SK-N-SH (cell line): ENCODE measurements around the gene FGD6. TPM values are rescaled to one million over a fixed set of nuclear protein-coding genes. Genes with fewer than 3 reads are reported as not detected.

Source experiments
- CTCF ChIA-PET: fragments of 300-600, 350-600 bp; formaldehyde crosslinking; extraction: SDS; loops from one replicate; lab custom pipeline; 2021; lab: Yijun Ruan, JAX
- POLR2A ChIA-PET: fragments of 350-600 bp; sonication (Branson Sonifier 250); formaldehyde crosslinking; extraction: SDS; loops from one replicate; lab custom pipeline; 2020; ENCODE audit warnings: antibody characterized with exemption, inconsistent platforms; lab: Yijun Ruan, JAX
- DNase-seq: peaks from one replicate; pipeline ENCODE4 v3.0.0; 2012
- H2AFZ ChIP-seq: fragments of 200-600 bp; sonication (generic); 2 replicates; pipeline ENCODE4 v1.8.1; 2016; ENCODE audit warnings: antibody characterized with exemption, mild to moderate bottlenecking, low read depth
- H3F3A ChIP-seq: fragments of 200-600 bp; sonication (generic); replicated peaks from 2 replicates; pipeline ENCODE3; 2016; ENCODE audit warnings: antibody characterized with exemption, mild to moderate bottlenecking; ENCODE audit not compliant: insufficient read depth
- H3K27ac ChIP-seq, 2 experiments: fragments of 200-500 bp in 1 of 2; fragments of 200-600 bp in 1 of 2; sonication (Bioruptor generic) in 1 of 2; sonication (generic), shearing (Covaris generic) in 1 of 2; 2 replicates each; pipeline versions ENCODE4 v1.5.1 to v1.6.1; 2014 to 2016; ENCODE audit warnings: low read depth in 2 of 2, inconsistent platforms in 1 of 2, low read length in 1 of 2, mild to moderate bottlenecking in 1 of 2, mixed read lengths in 1 of 2
- H3K27me3 ChIP-seq: fragments of 200-600 bp; sonication (generic), shearing (Covaris generic); 2 replicates; pipeline ENCODE4 v1.6.1; 2016; ENCODE audit warnings: mixed run types; ENCODE audit not compliant: insufficient read depth
- H3K36me3 ChIP-seq, 2 experiments: fragments of 200-500 bp in 1 of 2; fragments of 200-600 bp in 1 of 2; sonication (Bioruptor generic) in 1 of 2; sonication (generic) in 1 of 2; replicated peaks in 1 of 2; 2 replicates each; pipeline versions ENCODE3 to v1.5.1; 2014 to 2016; ENCODE audit warnings: low read length in 1 of 2, mild to moderate bottlenecking in 1 of 2; ENCODE audit not compliant: insufficient read depth in 2 of 2, control insufficient read depth in 1 of 2
- H3K4me1 ChIP-seq, 2 experiments: fragments of 200-500 bp in 1 of 2; fragments of 200-600 bp in 1 of 2; sonication (Bioruptor generic) in 1 of 2; sonication (generic), shearing (Covaris generic) in 1 of 2; 2 replicates each; pipeline versions ENCODE4 v1.5.1 to v1.6.1; 2014 to 2016; ENCODE audit warnings: low read depth in 1 of 2, low read length in 1 of 2, mixed run types in 1 of 2; ENCODE audit not compliant: insufficient read depth in 2 of 2, control insufficient read depth in 1 of 2
- H3K4me2 ChIP-seq: fragments of 200-600 bp; sonication (generic), shearing (Covaris generic); 2 replicates; pipeline ENCODE4 v1.6.1; 2017; ENCODE audit warnings: mixed run types
- H3K4me3 ChIP-seq, 2 experiments: fragments of 200-500 bp in 1 of 2; fragments of 200-600 bp in 1 of 2; sonication (Bioruptor generic) in 1 of 2; sonication (generic), shearing (Covaris generic) in 1 of 2; 2 replicates each; pipeline versions ENCODE4 v1.5.1 to v1.8.1; 2014 to 2016; ENCODE audit warnings: low read depth in 2 of 2, inconsistent platforms in 1 of 2, low read length in 1 of 2, mild to moderate bottlenecking in 1 of 2, mixed read lengths in 1 of 2, moderate library complexity in 1 of 2
- H3K79me2 ChIP-seq: fragments of 200-600 bp; sonication (generic); 2 replicates; pipeline ENCODE4 v1.8.1; 2017; ENCODE audit warnings: mild to moderate bottlenecking; ENCODE audit not compliant: insufficient read depth
- H3K9ac ChIP-seq: fragments of 200-600 bp; sonication (generic); 2 replicates; pipeline ENCODE4 v1.6.1; 2017; ENCODE audit warnings: mixed run types
- H3K9me2 ChIP-seq: fragments of 200-600 bp; sonication (generic); 2 replicates; pipeline ENCODE4 v1.6.1; 2017; ENCODE audit warnings: mixed run types
- H3K9me3 ChIP-seq: fragments of 200-600 bp; sonication (generic); 2 replicates; pipeline ENCODE4 v1.6.1; 2017; ENCODE audit warnings: mixed run types, mild to moderate bottlenecking, moderate library complexity
- H4K20me1 ChIP-seq: fragments of 200-600 bp; sonication (generic); 2 replicates; pipeline ENCODE4 v1.6.1; 2017; ENCODE audit warnings: mild to moderate bottlenecking, mixed run types; ENCODE audit not compliant: insufficient read depth
- TEAD4 ChIP-seq: IDR thresholded peaks from 2 replicates; pipeline ENCODE4 v1.4.0; 2012; ENCODE audit warnings: mild to moderate bottlenecking, borderline replicate concordance; ENCODE audit not compliant: insufficient read depth
- polyA plus RNA-seq, 3 experiments: library from polyadenylated mRNA; depleted of rRNA; stranded (reverse); fragments of >200 nt; gene quantifications; 2 replicates each; pipeline ENCODE4 v1.2.3, GENCODE V29; 2012
- TF ChIP-seq, protein P1 (sequence below): IDR thresholded peaks from 2 replicates; pipeline ENCODE4 v1.4.0; 2012; ENCODE audit warnings: low read depth, borderline replicate concordance
- TF ChIP-seq, protein P2 (sequence below): IDR thresholded peaks from 2 replicates; pipeline ENCODE4 v1.6.1; 2012; ENCODE audit warnings: mild to moderate bottlenecking, low read depth, low read length, moderate library complexity
- TF ChIP-seq, protein P3 (sequence below): fragments of 200-600 bp; sonication (generic); IDR thresholded peaks from 2 replicates; pipeline ENCODE4 v1.6.1; 2017; ENCODE audit warnings: antibody characterized with exemption, mild to moderate bottlenecking, moderate library complexity

The FGD6 gene
- polyA plus RNA-seq, 1 of the 3 experiments (the other 2 are of a cell fraction) = 2.8 TPM

DNA sequence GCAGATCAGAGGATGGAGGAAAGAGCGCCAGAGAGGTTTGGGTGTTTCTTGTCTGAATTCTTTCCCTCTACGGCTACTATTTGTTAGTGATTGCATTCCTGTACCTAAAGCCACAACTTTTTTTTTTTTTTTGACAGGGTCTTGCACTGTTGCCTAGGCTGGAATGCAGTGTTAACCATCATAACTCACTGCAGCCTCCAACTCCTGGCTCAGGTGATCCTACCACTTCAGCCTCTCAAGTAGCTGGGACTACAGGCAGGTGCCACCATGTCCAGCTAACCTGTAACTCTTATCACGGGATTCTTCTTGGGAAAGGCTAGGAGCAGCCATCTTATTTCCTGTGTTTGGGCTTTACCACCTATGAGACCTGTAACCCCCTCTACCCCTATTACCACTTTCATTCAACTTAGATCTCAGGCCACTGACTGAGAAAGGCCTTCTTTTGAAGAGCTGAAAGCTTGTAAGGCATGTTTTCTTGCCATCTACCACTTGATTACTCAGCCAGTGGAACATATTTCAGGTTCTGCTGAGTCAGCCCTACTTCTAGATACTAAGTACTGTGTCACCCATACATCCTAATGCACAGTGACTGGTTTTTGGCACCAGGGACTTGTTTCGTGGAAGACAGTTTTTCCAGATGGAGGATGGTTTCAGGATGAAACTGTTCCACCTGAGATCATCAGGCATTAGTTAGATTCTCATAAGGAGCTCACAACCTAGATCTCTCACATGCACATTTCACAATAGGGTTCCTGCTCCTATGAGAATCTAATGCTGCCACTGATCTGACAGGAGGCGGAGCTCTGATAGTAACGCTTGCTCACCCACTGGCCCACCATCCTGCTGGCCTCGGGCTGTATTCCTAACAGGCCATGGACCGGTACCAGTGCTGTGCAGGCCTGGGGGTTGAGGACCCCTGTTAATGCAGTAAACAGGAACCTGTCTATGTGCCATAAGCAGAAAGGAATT is 7.2 kb upstream of the FGD6 start (continued):
- TF ChIP-seq, protein P1, sequence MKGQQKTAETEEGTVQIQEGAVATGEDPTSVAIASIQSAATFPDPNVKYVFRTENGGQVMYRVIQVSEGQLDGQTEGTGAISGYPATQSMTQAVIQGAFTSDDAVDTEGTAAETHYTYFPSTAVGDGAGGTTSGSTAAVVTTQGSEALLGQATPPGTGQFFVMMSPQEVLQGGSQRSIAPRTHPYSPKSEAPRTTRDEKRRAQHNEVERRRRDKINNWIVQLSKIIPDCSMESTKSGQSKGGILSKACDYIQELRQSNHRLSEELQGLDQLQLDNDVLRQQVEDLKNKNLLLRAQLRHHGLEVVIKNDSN = no peak
- TF ChIP-seq, protein P2, sequence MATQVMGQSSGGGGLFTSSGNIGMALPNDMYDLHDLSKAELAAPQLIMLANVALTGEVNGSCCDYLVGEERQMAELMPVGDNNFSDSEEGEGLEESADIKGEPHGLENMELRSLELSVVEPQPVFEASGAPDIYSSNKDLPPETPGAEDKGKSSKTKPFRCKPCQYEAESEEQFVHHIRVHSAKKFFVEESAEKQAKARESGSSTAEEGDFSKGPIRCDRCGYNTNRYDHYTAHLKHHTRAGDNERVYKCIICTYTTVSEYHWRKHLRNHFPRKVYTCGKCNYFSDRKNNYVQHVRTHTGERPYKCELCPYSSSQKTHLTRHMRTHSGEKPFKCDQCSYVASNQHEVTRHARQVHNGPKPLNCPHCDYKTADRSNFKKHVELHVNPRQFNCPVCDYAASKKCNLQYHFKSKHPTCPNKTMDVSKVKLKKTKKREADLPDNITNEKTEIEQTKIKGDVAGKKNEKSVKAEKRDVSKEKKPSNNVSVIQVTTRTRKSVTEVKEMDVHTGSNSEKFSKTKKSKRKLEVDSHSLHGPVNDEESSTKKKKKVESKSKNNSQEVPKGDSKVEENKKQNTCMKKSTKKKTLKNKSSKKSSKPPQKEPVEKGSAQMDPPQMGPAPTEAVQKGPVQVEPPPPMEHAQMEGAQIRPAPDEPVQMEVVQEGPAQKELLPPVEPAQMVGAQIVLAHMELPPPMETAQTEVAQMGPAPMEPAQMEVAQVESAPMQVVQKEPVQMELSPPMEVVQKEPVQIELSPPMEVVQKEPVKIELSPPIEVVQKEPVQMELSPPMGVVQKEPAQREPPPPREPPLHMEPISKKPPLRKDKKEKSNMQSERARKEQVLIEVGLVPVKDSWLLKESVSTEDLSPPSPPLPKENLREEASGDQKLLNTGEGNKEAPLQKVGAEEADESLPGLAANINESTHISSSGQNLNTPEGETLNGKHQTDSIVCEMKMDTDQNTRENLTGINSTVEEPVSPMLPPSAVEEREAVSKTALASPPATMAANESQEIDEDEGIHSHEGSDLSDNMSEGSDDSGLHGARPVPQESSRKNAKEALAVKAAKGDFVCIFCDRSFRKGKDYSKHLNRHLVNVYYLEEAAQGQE = no peak
- TF ChIP-seq, protein P3, sequence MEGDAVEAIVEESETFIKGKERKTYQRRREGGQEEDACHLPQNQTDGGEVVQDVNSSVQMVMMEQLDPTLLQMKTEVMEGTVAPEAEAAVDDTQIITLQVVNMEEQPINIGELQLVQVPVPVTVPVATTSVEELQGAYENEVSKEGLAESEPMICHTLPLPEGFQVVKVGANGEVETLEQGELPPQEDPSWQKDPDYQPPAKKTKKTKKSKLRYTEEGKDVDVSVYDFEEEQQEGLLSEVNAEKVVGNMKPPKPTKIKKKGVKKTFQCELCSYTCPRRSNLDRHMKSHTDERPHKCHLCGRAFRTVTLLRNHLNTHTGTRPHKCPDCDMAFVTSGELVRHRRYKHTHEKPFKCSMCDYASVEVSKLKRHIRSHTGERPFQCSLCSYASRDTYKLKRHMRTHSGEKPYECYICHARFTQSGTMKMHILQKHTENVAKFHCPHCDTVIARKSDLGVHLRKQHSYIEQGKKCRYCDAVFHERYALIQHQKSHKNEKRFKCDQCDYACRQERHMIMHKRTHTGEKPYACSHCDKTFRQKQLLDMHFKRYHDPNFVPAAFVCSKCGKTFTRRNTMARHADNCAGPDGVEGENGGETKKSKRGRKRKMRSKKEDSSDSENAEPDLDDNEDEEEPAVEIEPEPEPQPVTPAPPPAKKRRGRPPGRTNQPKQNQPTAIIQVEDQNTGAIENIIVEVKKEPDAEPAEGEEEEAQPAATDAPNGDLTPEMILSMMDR = no peak
- TF ChIP-seq, all 33 proteins: peak for 6

DNA sequence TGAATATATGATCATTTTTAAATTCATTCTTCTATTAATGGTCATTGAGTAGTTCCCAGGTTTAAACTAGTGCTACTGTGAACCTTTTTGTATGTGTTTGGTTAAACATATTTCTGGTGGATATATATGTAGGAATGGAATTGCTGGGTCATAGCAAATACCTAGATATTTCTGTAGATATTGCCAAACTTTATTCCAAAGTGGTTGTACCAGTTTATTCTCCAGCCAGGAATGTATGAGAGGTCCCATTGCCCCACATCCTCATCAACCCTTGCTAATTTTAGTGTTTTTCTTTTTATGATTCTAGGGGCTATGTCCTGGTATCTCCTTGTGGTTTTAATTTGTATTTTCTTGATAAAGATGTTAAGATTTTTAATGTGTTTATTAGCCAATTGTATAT is 3.5 kb upstream of the FGD6 start:
- Histone ChIP-seq H3K4me2 (no peak overlapping the region), H3K4me3 (no peak overlapping the region), H3K9me3 (no peaks in the 10 kb centered on the region), H3K36me3 (peaks cover 0 to 19% of the 10 kb centered on the region in 2 experiments), H2AFZ (no peak overlapping the region), H3K9me2 (no peaks in the 10 kb centered on the region), H3K27me3 (no peaks in the 10 kb centered on the region)
- DNase-seq = no peak
- CTCF ChIA-PET = interaction anchor here (1.3 to 2.0 kb wide), 3 partner anchors 22 to 115 kb away, joined by 3 to 6 read pairs (median 3); no protein-coding TSS in a partner anchor
- TF ChIP-seq TEAD4 = no peak
- TF ChIP-seq, all 33 proteins: peak for 0
- peaks cover 13% of the 10 kb centered on the region for H4K20me1 ChIP-seq
- peaks cover 8 to 28% of the 10 kb centered on the region in 2 experiments; a peak in 3 of 4 replicates for H3K4me1 ChIP-seq
- H3F3A ChIP-seq = peaks cover 30% of the 10 kb centered on the region
- POLR2A ChIA-PET = no interaction called here
- H3K9ac ChIP-seq = no peak overlapping the region
- H3K27ac ChIP-seq = no peak overlapping the region; a peak in 1 of 4 replicates
- peaks cover 89% of the 10 kb centered on the region for H3K79me2 ChIP-seq
